Activated CD8-positive, alpha-beta memory T cell treated with anti-CD3 and anti-CD28 coated beads for 48 hours (primary cell): Measurements from ENCODE around the gene PTK6.
"Not testable (repeated sequence)": the region's sequence is repeated elsewhere in the genome, so short reads cannot be mapped to it uniquely, and the experiment has no call there.

Experiments
- DNase-seq, 3 experiments: peaks; one replicate each; pipeline ENCODE4 v3.0.0-alpha.2; 2020; ENCODE audit warnings: low read depth in 2 of 3, low spot score in 2 of 3

PTK6 gene

DNA sequence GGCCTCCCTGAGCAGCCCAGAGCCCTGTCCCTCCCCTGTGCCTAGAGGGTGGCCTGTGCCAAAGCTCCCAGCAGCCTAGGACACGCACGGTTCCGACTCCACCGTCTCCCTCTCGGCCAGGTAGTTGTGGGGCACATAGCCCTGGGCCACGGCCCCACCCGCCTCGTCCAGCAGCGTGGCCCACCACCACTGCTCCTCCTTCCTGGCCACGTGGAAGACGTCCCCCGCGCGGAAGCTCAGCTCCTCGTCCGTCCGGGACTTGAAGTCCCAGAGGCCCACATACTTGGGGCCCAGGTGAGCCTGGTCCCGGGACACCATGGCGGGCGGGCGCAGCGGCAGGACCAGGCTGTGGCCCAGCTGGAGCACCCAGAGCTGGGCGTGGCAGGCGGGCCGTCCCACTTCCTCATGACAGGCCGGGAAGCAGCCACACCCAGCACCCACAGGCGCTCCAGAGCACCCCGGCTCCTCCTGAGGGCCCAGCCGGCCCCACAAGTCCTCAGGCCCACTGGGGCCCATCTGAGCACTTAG is at the start of gene PTK6:
Gene PTK6 (minus strand): TSS at position 380 of the 528 bp plus-strand sequence. CDS start 62 bp downstream, at position 318.
- DNase-seq: no peak

- no peak for DNase-seq
These were observed 49.6 kb upstream of the PTK6 start for GRCh38 chr20:63586797-63587196.

- DNase-seq: no peak
These were observed 48.7 kb upstream of the PTK6 start for GRCh38 chr20:63585616-63586565.

- DNase-seq: no peak
These were observed 45.3 kb upstream of the PTK6 start for GRCh38 chr20:63582382-63583063.

- peak in 1 of 3 experiments; percentile 37 for DNase-seq
These were observed 43.8 kb upstream of the PTK6 start for GRCh38 chr20:63580796-63581461.

DNA sequence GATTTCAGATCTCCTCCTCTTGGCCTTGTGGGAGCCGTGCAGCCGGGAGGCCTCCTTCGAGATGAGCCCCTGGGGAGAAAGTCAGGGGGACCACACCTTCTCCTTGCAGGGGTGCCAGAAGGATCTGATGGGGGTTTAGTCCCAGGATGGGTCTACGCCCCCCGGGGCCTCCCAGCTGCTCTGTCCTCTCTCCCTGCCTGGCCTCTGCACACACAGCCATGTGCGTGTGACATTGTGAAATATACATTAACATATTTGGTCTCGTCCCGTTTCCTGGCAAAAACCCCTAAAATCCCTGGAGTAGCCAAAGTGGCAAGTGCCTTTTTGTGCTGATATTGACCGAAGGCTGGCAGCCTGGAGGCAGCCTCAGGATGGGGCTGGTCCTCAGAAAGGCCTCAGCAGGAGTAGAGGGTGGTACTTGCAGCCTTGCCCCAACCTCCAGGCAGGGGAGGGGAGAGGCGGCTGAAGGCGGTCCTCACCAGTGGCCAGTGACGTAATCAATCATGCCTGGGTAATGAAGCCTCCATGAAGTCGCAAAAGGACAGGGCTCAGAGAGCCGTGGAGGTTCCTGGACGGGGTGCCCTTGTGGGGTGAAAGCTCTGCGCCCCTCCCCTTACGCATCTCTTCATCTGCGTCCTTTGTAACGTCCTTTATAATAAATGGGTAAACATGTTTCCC is 42.0 kb upstream of the PTK6 start:
- DNase-seq: no peak

GRCh38 chr20:63578224-63579016 is 41.2 kb upstream of the PTK6 start:
- no peak for DNase-seq

DNA sequence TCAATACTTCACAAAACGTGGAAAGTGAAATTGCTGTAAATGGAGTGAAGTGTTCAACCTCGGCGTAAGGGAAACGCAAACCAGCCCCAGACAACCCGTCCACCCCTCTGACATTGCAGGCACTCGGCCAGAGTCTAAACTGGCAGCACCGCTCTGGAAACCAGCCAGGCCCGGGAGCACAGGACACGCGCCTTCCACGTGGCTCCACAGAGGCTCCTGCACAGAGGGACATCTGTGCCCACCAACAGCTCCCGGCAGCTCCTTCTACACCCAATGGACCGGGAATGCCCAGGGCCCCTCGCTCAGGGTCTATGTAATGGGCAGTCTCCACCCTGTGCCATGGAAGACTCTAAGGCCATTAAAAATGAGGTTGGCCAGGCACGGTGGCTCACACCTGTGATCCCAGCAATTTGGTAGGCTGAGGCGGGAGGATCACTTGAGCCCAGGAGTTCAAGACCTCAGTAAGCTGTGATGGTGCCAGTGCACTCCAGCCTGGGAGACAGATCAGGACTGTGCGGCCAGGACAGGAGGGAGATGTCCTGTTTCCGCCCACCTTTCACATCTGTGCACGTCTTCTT is 40.2 kb upstream of the PTK6 start:
- DNase-seq: no peak

DNA sequence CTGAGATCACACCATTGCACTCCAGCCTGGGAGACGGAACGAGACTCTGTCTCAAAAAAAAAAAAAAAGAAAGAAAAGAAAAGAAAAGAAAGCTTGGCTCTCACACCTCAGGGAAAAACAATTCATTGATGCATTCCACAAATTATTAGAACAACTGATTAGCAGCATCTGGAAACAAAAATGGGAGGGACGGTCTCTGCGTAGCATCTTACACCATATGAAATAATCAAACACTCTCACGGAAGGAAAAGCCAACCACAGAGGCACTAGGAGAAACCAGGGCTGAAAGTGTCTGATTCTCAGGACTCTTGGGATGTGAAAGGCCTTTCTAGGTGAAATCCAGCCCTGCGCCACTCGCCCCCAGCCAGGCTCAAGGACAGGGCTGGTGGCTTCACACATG is 39.1 kb upstream of the PTK6 start:
- no peak for DNase-seq

- DNase-seq: no peak
These were observed 37.9 kb upstream of the PTK6 start for GRCh38 chr20:63574829-63575743.

DNA sequence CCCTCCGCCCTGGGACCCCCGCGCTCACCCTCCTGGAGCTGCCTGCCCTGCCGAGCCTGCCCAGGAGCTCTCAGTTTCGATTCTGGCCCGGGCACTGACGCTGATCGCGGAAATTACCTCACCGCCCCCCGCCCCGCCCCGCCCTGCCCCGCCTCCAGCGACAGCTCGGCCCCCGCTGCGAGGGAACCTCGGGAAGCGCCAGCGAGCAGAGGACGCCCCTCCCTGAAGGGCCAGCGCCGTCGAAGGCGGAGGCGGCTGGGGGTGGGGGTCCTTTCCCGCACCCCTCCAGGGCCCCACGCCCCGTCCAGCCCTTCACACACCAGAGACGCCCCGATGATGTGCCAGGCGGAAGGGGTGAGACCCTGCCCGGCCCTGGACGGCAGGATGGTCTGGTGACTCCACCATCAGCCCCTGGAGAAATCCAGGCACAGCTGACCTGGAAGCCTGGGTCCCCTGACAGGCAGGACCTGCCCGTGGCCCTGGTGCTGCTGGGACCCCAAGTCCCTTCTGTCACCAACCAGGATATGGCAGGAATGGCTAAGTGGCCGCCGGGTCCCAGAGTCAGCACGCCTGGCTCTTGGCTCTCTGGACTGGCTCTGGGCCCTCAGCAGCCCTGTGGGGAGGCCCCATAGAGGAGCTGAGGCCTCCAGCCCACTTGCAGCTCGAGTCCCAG is 37.1 kb upstream of the PTK6 start, which contains the start of gene HELZ2:
Gene HELZ2 (minus strand): TSS at position 84 of the 673 bp plus-strand sequence. CDS start 1,854 bp downstream, outside the sequence.
- DNase-seq: peak in 1 of 3 experiments; percentile 18

DNA sequence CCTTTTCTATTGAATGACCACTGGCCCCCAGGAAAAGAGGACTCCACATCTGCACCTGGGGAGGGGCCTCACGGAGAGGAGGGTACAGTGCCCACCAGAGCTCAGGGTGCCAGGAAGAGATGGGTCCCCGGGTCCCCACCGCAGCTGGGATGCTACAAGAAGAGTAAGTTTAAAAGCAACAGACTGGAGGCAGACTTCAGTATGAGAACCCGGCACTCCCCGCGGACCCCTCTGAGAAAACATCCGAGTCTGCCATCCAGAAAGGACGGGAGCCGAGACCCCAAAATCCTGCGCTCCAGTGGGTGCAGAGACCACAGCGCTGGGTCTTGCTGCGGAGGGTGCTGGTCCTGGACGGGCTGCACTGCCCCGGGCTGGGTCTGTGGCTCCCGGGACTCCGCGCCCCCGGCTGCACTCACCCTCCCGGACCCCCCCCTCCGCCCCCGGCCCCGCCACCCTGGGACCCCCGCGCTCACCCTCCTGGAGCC is 36.5 kb upstream of the PTK6 start:
- DNase-seq: no peak

GRCh38 chr20:63572788-63573646 is 35.8 kb upstream of the PTK6 start:
- DNase-seq: no peak

DNA sequence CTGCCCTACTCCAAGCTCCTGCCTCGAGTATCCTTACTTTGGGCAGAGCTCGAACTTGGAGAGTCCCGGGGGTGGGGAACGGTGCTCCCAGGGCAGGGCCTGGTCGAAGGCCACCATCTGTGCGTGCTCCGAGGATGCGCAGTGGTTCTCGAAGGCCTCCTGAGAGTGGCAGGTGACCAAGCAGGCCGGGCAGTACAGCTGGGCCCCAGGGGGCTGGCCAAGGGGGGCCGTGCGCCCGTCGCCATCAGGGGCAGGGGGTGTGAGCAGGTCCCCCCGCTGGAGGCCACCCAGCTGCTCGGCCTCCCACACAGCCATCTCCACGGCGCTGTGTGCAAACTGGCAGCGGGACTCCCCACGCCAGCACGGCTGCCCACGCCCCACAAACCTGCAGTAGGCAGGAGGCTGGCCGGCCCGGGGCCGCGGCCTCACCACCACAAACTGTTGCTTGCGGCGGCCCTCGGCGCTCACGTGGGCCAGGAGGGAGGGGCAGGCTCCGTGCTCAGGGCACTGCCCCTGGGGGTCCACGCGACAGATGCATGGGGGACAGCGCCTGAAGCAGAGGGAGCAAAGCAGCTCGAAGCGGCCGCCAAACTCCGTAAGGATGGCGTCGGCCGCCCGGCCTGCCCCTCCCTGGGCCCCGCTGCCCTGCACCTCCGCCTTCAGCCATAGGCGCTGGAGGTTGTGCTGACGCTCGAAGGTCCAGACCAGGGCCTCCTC is 35.1 kb upstream of the PTK6 start:
- DNase-seq: no peak

DNA sequence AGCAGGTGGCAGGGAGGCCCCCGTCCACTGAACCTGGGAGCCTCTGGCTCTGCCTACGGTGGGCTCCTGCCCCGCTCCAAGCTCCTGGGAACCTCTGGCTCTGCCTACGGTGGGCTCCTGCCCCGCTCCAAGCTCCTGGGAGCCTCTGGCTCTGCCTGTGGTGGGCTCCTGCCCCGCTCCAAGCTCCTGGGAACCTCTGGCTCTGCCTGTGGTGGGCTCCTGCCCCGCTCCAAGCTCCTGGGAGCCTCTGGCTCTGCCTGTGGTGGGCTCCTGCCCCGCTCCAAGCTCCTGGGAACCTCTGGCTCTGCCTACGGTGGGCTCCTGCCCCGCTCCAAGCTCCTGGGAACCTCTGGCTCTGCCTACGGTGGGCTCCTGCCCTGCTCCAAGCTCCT is 33.9 kb upstream of the PTK6 start:
- DNase-seq: not testable (repeated sequence)
